ENCODE results near the gene DOK6. TPM values are rescaled to one million over a fixed set of nuclear protein-coding genes. Genes with fewer than 3 reads are reported as not detected.

Gene DOK6
- total RNA-seq, 1 experiment from 2014 or later: 4.1 TPM

GRCh38 chr18:69737851-69738250 lies 337.2 kb downstream of the DOK6 start (continued):
- TF ChIP-seq E2F4 (CRISPR knock-in tag; IDR thresholded peaks at IDR 0.05; ENCODE audit: borderline replicate concordance, low read depth): no peak
- TF ChIP-seq, protein P1, sequence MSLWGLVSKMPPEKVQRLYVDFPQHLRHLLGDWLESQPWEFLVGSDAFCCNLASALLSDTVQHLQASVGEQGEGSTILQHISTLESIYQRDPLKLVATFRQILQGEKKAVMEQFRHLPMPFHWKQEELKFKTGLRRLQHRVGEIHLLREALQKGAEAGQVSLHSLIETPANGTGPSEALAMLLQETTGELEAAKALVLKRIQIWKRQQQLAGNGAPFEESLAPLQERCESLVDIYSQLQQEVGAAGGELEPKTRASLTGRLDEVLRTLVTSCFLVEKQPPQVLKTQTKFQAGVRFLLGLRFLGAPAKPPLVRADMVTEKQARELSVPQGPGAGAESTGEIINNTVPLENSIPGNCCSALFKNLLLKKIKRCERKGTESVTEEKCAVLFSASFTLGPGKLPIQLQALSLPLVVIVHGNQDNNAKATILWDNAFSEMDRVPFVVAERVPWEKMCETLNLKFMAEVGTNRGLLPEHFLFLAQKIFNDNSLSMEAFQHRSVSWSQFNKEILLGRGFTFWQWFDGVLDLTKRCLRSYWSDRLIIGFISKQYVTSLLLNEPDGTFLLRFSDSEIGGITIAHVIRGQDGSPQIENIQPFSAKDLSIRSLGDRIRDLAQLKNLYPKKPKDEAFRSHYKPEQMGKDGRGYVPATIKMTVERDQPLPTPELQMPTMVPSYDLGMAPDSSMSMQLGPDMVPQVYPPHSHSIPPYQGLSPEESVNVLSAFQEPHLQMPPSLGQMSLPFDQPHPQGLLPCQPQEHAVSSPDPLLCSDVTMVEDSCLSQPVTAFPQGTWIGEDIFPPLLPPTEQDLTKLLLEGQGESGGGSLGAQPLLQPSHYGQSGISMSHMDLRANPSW (CRISPR knock-in tag; conservative IDR thresholded peaks at IDR 0.05; ENCODE audit: low read depth): no peak

GRCh38 chr18:69747388-69747787 lies 346.7 kb downstream of the DOK6 start:
- no peak for ATAC-seq
- Mint-ChIP-seq H3K4me1 (peaks cover 15% of the 10 kb centered on the region), H3K9me3 (peaks cover 12% of the 10 kb centered on the region), H3K4me3 (no peak overlapping the region), H3K27ac (no peak overlapping the region), H3K27me3 (ENCODE audit: low read depth) (no peaks in the 10 kb centered on the region; the same call in 1 of the 2 replicates), H3K36me3 (peaks cover 11% of the 10 kb centered on the region)
- CTCF ChIA-PET: no interaction called here
- TF ChIP-seq, protein P2, sequence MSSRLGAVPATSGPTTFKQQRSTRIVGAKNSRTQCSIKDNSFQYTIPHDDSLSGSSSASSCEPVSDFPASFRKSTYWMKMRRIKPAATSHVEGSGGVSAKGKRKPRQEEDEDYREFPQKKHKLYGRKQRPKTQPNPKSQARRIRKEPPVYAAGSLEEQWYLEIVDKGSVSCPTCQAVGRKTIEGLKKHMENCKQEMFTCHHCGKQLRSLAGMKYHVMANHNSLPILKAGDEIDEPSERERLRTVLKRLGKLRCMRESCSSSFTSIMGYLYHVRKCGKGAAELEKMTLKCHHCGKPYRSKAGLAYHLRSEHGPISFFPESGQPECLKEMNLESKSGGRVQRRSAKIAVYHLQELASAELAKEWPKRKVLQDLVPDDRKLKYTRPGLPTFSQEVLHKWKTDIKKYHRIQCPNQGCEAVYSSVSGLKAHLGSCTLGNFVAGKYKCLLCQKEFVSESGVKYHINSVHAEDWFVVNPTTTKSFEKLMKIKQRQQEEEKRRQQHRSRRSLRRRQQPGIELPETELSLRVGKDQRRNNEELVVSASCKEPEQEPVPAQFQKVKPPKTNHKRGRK (CRISPR knock-in tag; IDR thresholded peaks at IDR 0.05; ENCODE audit: borderline replicate concordance): no peak
- TF ChIP-seq TEAD4 (CRISPR knock-in tag; IDR thresholded peaks at IDR 0.05) (no peak), USF2 (CRISPR knock-in tag; IDR thresholded peaks at IDR 0.05) (no peak), ZNF317 (CRISPR knock-in tag; IDR thresholded peaks at IDR 0.05; ENCODE audit: borderline replicate concordance, low read depth) (no peak), CBFB (CRISPR knock-in tag; IDR thresholded peaks at IDR 0.05; ENCODE audit: low read depth) (no peak), HMGA2 (CRISPR knock-in tag; IDR thresholded peaks at IDR 0.05) (no peak)
- TF ChIP-seq, protein P3, sequence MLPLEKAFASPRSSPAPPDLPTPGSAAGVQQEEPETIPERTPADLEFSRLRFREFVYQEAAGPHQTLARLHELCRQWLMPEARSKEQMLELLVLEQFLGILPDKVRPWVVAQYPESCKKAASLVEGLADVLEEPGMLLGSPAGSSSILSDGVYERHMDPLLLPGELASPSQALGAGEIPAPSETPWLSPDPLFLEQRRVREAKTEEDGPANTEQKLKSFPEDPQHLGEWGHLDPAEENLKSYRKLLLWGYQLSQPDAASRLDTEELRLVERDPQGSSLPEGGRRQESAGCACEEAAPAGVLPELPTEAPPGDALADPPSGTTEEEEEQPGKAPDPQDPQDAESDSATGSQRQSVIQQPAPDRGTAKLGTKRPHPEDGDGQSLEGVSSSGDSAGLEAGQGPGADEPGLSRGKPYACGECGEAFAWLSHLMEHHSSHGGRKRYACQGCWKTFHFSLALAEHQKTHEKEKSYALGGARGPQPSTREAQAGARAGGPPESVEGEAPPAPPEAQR (CRISPR knock-in tag; IDR thresholded peaks at IDR 0.05): no peak
- TF ChIP-seq, protein P4, sequence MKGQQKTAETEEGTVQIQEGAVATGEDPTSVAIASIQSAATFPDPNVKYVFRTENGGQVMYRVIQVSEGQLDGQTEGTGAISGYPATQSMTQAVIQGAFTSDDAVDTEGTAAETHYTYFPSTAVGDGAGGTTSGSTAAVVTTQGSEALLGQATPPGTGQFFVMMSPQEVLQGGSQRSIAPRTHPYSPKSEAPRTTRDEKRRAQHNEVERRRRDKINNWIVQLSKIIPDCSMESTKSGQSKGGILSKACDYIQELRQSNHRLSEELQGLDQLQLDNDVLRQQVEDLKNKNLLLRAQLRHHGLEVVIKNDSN (CRISPR knock-in tag; IDR thresholded peaks at IDR 0.05): no peak
- no peak for DNase-seq (ENCODE audit: low spot score)
- POLR2A ChIA-PET: no interaction called here

DNA sequence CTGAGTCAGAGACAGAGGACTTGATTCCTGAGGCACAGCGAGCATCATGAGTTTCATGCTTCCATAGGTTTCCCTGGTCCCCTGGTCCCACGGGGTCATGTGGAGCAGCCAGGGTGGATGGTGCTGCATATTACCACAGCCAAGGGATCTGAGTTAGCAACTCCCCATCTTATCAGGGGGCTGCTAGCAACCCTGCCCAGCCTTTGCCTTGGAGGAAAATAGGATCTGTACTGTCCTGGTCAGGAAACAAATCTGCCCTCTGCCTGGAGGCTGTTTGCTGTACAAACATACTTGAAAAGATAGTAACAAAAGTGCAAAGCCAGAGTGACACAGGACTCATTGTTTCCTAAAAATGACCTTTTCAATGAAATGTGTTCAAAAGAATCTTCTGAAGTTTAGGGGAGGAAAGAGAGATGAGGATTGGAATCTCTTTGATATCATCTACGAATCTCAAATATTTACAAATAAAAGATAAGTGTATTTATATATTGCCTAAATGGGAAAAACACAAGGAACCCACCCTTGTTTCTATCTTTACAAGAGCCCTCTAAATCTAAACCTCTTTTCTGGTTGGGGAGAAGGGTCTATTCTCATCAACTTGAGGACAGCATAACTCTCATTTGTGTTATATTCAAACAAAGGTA lies 352.2 kb downstream of the DOK6 start:
- no peaks in the 10 kb centered on the region; the same call in 1 of the 2 replicates for H3K27me3 Mint-ChIP-seq (ENCODE audit: low read depth)
- H3K27ac Mint-ChIP-seq: no peak overlapping the region
- TF ChIP-seq TCF7 (CRISPR knock-in tag; IDR thresholded peaks at IDR 0.05; ENCODE audit: low read depth) (no peak), OVOL2 (CRISPR knock-in tag; IDR thresholded peaks at IDR 0.05; ENCODE audit: borderline replicate concordance) (no peak), PRDM15 (CRISPR knock-in tag; IDR thresholded peaks at IDR 0.05) (no peak), GABPB1 (CRISPR knock-in tag; IDR thresholded peaks at IDR 0.05) (peak; percentile 34; the same call in 1 of the 2 replicates)
- DNase-seq (ENCODE audit: low spot score): no peak
- POLR2A ChIA-PET: no interaction called here
- peak; percentile 39; the same call in 1 of the 2 replicates for ATAC-seq
- CTCF ChIA-PET: no interaction called here
- H3K36me3 Mint-ChIP-seq: peaks cover 36% of the 10 kb centered on the region
- H3K9me3 Mint-ChIP-seq: peaks cover 37% of the 10 kb centered on the region
- peaks cover 28% of the 10 kb centered on the region for H3K4me1 Mint-ChIP-seq
- no peak overlapping the region for H3K4me3 Mint-ChIP-seq

Measured in WTC11 (cell line).